Calu3 (cell line): ENCODE results near the gene RTN4R. TPM values are rescaled to one million over a fixed set of nuclear protein-coding genes. Genes with fewer than 3 reads are reported as not detected.
A peak's percentile ranks its signal among the peaks of the same experiment; 100 is the strongest.

Source experiments
- BruUV-seq: library from RNA; stranded (reverse); fragments of 400-500 nt; replicated peaks from 2 replicates; lab custom pipeline; 2021; lab: Mats Ljungman, UMichigan
- CTCF ChIA-PET: fragments of 300-600 bp; sonication (Branson Sonifier 250); formaldehyde crosslinking; loops from one replicate; lab custom pipeline; 2022; ENCODE audit warnings: antibody characterized with exemption; lab: Charles Lee
- DNase-seq: peaks from one replicate; pipeline ENCODE4 v3.0.0; 2022
- H3K27ac Mint-ChIP-seq: one replicate; pipeline ENCODE4 v1.8.0; 2022; ENCODE audit warnings: mixed read lengths; ENCODE audit not compliant: unreplicated experiment
- H3K27me3 Mint-ChIP-seq: one replicate; pipeline ENCODE4 v1.8.0; 2022; ENCODE audit warnings: mixed read lengths; ENCODE audit not compliant: unreplicated experiment
- H3K36me3 Mint-ChIP-seq: one replicate; pipeline ENCODE4 v1.8.0; 2022; ENCODE audit warnings: mild to moderate bottlenecking, moderate library complexity, mixed read lengths; ENCODE audit not compliant: insufficient read depth, unreplicated experiment
- H3K4me1 Mint-ChIP-seq: one replicate; pipeline ENCODE4 v1.8.0; 2022; ENCODE audit warnings: mild to moderate bottlenecking, low read depth, mixed read lengths; ENCODE audit not compliant: unreplicated experiment
- H3K4me3 Mint-ChIP-seq: one replicate; pipeline ENCODE4 v1.8.0; 2022; ENCODE audit warnings: mild to moderate bottlenecking, low read depth, moderate library complexity, mixed read lengths; ENCODE audit not compliant: unreplicated experiment
- H3K9me3 Mint-ChIP-seq: one replicate; pipeline ENCODE4 v1.8.0; 2022; ENCODE audit warnings: low read depth, mixed read lengths; ENCODE audit not compliant: unreplicated experiment
- intact Hi-C: fragments of 100-400 bp; cut with micrococcal nuclease; formaldehyde crosslinking; loops from one replicate; pipeline ENCODE4 v1.10.0; 2022; ENCODE audit not compliant: unreplicated experiment
- total RNA-seq: library from RNA; stranded (reverse); gene quantifications from 2 replicates; pipeline ENCODE4 v1.2.3, GENCODE V29; 2022
- TF ChIP-seq, protein P1 (sequence below): fragments of 200-600 bp; IDR thresholded peaks from one replicate; pipeline ENCODE4 v1.8.0; 2022; ENCODE audit warnings: antibody characterized with exemption; ENCODE audit not compliant: unreplicated experiment

The RTN4R gene
- total RNA-seq, 1 experiment from 2014 or later = 4.1 TPM

DNA sequence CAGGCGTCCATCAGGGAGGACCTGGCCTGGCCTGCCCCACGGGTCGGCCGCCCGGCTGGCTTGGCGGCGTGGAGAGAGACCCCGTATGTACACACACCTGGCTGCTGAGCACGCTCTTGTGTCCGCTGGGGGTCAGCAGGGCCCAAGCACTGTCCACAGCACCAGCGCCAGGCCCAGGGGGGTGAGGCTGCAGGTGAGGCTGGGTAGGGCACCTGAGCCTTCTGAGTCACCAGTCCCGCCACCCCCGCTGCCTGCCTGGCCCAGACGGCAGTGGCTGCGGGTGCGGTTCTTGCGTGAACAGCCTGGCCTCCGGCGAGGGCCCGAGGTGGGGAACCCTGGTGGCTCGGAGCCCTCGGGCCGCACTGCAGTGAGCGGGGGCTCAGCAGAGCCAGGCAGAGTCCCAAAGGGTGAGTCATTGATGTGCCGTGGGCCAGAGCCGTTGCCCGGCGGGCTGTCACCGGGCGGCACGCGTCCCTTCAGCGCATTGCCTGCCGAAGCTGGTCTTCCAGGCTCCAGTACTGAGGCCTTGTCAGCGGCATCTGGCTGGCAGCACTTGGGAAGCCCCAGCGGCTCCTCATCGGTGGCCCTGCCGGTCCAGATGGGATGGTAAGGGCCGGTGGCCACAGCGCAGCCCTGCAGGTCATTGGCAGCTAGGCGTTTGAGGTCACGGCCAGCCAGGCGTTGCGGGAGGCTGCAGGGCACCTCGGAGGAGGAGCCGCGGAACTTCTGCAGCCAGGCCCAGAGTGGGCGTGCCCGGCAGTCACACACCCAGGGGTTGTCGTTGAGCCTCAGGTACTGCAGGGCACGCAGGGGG lies 26.3 kb downstream of the RTN4R start:
- Mint-ChIP-seq H3K27ac (no peak overlapping the region), H3K4me1 (no peaks in the 10 kb centered on the region), H3K36me3 (no peaks in the 10 kb centered on the region), H3K27me3 (peaks cover 7% of the 10 kb centered on the region), H3K9me3 (no peaks in the 10 kb centered on the region), H3K4me3 (no peak overlapping the region)
- intact Hi-C loops = no loop called here
- CTCF ChIA-PET = no interaction called here
- DNase-seq = peak; percentile 15
- BruUV-seq = no TSS peak
- TF ChIP-seq, protein P1, sequence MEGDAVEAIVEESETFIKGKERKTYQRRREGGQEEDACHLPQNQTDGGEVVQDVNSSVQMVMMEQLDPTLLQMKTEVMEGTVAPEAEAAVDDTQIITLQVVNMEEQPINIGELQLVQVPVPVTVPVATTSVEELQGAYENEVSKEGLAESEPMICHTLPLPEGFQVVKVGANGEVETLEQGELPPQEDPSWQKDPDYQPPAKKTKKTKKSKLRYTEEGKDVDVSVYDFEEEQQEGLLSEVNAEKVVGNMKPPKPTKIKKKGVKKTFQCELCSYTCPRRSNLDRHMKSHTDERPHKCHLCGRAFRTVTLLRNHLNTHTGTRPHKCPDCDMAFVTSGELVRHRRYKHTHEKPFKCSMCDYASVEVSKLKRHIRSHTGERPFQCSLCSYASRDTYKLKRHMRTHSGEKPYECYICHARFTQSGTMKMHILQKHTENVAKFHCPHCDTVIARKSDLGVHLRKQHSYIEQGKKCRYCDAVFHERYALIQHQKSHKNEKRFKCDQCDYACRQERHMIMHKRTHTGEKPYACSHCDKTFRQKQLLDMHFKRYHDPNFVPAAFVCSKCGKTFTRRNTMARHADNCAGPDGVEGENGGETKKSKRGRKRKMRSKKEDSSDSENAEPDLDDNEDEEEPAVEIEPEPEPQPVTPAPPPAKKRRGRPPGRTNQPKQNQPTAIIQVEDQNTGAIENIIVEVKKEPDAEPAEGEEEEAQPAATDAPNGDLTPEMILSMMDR = no peak

DNA sequence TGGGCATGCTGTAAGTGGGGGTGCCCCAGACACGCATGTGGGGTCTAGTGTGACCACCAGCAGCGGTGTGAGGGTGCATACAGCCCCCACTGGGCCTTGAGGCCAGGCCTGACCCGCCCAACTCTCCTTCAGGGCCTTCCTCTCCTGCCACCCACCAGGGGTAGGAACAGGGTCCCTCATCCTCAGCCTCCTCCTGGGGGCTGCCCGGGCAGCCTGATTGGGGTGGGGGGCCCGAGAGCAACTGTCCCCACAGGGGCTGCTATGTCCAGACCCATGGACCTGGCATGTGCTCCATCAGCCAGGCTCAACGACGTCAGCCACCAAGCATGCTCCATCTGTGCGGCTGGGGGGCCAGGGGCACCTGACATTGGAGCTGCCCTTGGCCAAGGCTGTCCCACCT lies 27.2 kb downstream of the RTN4R start:
- CTCF ChIA-PET = no interaction called here
- intact Hi-C loops = no loop called here

DNA sequence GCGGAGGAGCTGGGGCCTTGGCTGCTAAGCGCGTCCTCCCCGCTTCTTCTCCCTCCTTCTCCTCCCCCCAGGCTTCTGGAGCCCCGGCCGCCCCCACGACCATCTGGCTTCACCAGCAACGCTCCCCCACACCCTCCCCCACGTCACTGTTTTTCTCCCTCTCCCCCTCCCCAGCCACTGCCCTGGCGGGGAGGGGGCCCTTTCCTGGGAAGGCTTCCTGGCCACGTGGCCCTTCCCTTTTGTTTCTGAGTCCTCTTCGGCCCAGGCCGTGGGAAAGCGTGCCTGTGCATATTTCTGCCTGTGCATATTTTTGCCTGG lies 27.7 kb downstream of the RTN4R start:
- DNase-seq = no peak
- CTCF ChIA-PET = interaction anchor here (0.6 kb wide), 1 partner anchor 87 kb away, joined by 3 read pairs; no protein-coding TSS in a partner anchor
- Mint-ChIP-seq H3K27me3 (peaks cover 21% of the 10 kb centered on the region), H3K4me1 (no peaks in the 10 kb centered on the region), H3K36me3 (peaks cover 5% of the 10 kb centered on the region), H3K27ac (no peak overlapping the region), H3K4me3 (no peak overlapping the region), H3K9me3 (no peaks in the 10 kb centered on the region)
- BruUV-seq = no TSS peak
- intact Hi-C loops = no loop called here
- TF ChIP-seq, protein P1 = no peak

More for the DNA sequence above, 27.2 kb downstream of the RTN4R start:
- no TSS peak for BruUV-seq
- H3K4me1 Mint-ChIP-seq = no peaks in the 10 kb centered on the region
- H3K9me3 Mint-ChIP-seq = no peaks in the 10 kb centered on the region
- H3K36me3 Mint-ChIP-seq = peaks cover 1% of the 10 kb centered on the region
- no peak overlapping the region for H3K4me3 Mint-ChIP-seq
- peaks cover 16% of the 10 kb centered on the region for H3K27me3 Mint-ChIP-seq
- TF ChIP-seq, protein P1 = no peak
- H3K27ac Mint-ChIP-seq = no peak overlapping the region
- no peak for DNase-seq

DNA sequence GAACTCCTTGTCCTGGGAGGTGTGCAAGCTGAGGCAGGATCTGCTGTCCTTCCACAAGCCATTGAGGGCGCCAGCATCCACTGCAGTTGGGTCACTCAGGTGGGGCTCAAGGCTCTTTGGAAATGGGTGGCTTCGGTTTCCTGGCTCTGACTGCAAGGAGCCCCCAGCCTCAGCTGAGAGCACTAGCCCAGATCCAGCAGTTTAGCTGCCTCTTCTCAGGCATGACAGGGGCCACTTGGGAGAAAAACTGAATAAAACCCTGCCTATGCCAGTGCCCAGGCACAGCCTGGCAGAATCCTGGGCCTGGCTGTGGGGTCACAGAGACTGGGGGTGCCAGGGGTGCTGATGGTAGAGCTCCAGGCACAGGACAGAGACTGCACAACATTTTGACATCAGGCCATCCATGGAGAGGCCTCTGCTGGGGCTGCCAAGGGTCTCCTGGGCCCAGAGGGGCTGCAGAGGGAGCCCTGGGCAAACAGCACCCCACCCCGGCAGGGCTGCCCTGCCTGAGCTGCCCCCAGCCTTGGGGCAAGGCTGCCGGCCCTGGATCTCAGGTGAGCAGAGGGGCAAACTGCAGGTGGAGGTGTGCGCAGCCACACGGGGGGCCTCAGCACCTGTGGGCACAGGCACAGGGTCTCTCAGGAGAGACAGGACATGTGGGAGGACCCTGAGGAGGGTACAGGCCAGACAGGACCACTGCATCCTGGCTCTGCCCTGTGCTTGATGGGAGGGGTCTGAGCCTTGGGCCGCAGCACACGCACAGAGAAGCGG lies 28.3 kb downstream of the RTN4R start:
- CTCF ChIA-PET = interaction anchor here (0.6 to 2.9 kb wide), 5 partner anchors 19 to 86 kb away, joined by 3 to 37 read pairs (median 5); no protein-coding TSS in a partner anchor
- no TSS peak for BruUV-seq
- intact Hi-C loops = loop anchor here (5.0 kb wide), 1 partner anchor 83 kb away; no protein-coding TSS in a partner anchor
- H3K4me3 Mint-ChIP-seq = no peak overlapping the region
- TF ChIP-seq, protein P1 = no peak
- no peaks in the 10 kb centered on the region for H3K9me3 Mint-ChIP-seq
- no peaks in the 10 kb centered on the region for H3K4me1 Mint-ChIP-seq
- H3K27ac Mint-ChIP-seq = no peak overlapping the region
- H3K36me3 Mint-ChIP-seq = peaks cover 5% of the 10 kb centered on the region
- no peak for DNase-seq
- peaks cover 26% of the 10 kb centered on the region for H3K27me3 Mint-ChIP-seq
